Right cardiac atrium (tissue), 5 donors: ENCODE results near the gene SULT4A1. TPM values are rescaled to one million over a fixed set of nuclear protein-coding genes. Genes with fewer than 3 reads are reported as not detected.

Experiments
- ATAC-seq, 2 donors: fragments of 200-7000 bp; cut with Tn5 transposase; one replicate each; pipeline versions ENCODE4 v1.8.0 to v1.9.1; 2020; ENCODE audit warnings: moderate library complexity in 2 of 2, mild to moderate bottlenecking in 1 of 2
- DNase-seq, 3 donors: peaks; one replicate each; pipeline ENCODE4 v3.0.0-alpha.2; 2020
- H3K27ac ChIP-seq: one replicate; pipeline ENCODE4 v1.5.1; 2013; ENCODE audit warnings: mild to moderate bottlenecking, low read length, control low read depth, moderate library complexity
- H3K27me3 ChIP-seq: one replicate; pipeline ENCODE4 v1.6.1; 2013; ENCODE audit not compliant: control insufficient read depth, insufficient read depth
- H3K4me1 ChIP-seq: one replicate; pipeline ENCODE4 v1.6.1; 2013; ENCODE audit warnings: low read length; ENCODE audit not compliant: control insufficient read depth, insufficient read depth
- H3K4me3 ChIP-seq: one replicate; pipeline ENCODE4 v1.5.1; 2013; ENCODE audit warnings: low read length, control low read depth
- H3K9me3 ChIP-seq: one replicate; pipeline ENCODE4 v1.6.1; 2013; ENCODE audit warnings: low read length; ENCODE audit not compliant: control insufficient read depth
- WGBS: extraction: QIAGEN DNeasy Blood & Tissue Kit; methylation state at CpG from one replicate; pipeline ENCODE4 v1.1.7; 2013; 5-methylcytosine and 5-hydroxymethylcytosine counted together
- intact Hi-C, 4 donors: fragments of 100-400 bp; cut with DNase I; formaldehyde crosslinking; loops; one replicate each; pipeline versions ENCODE4 v1.11.0 to v1.14.0; 2022 to 2023
- polyA plus RNA-seq: library from polyadenylated mRNA; stranded (reverse); fragments of 200-250 nt; gene quantifications from one replicate; pipeline ENCODE4 v1.2.3, GENCODE V29; 2013
- total RNA-seq, 4 donors: library from RNA; stranded (reverse); fragmentation: NEBNext Ultra II Directional; extraction: Animal tissue kit (Norgen Biotek cat#: 25700); gene quantifications; one replicate each; pipeline ENCODE4 v1.2.1, GENCODE V29; 2021
- donor health status: healthy with polysubstance abuse.
- donor health status: DM: no; HTN: yes; CAD: no.
- donor health status: DM: no; HTN: no; CAD: no.
- donor health status: DM: no; HTN: yes; CAD: no; lungs with severe emphysema.
- donor health status: DM: yes; HTN: yes; CAD: no.

The SULT4A1 gene
- total and polyA plus RNA-seq, 5 donors, result 0.17 to 0.57 (median 0.31) TPM

DNA sequence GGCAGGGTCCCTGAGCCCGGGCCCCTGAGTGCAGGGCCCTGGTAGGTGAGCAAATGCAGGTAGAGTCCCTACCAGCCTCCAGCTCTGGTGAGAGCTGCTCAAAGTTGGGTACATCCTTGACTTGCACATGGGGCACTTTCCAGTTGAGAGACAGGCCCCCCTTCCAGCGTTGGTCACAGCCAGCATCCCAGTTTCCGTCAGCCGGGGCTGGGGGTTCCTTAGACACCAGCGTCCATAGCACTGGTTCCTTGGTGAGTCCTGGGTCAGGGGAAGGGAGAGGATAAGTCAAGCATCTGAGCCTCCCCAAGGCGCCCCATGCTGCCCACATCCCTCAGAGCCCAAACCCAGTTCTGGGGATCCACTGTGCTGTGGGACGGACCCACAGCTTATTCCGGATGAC lies 23.9 kb upstream of the SULT4A1 start:
- Histone ChIP-seq H3K4me3 (no peak overlapping the region), H3K9me3 (no peaks in the 10 kb centered on the region), H3K27me3 (no peaks in the 10 kb centered on the region), H3K27ac (no peak overlapping the region), H3K4me1 (no peaks in the 10 kb centered on the region)
- ATAC-seq (no peak), DNase-seq (no peak)
- intact Hi-C loops, result loop anchor here in 1 of 4 donors (5.0 kb wide), 1 partner anchor 499 kb away; no protein-coding TSS in a partner anchor
- WGBS, result 70% methylated on average over 8 of the region's 8 CpGs

DNA sequence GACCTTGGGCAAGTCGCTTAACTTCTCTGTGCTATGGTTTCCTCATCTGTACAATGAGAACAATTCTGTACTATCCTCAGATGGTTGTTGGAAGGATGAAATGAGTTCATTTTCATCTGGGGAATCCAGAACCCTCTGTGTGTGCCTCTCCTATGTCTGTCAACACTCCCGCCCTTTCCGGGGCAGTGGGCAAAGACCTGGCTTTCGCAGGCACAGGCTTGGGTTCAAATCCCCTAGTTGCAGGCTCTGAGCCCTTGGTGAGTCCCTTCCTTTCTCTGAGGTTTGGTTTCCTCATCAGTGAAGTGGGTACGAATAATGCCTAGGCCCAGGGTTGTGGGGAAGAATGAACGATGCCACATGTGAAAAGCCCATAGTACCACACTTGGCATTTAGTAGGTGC lies 23.5 kb upstream of the SULT4A1 start:
- intact Hi-C loops, result loop anchor here in 1 of 4 donors (5.0 kb wide), 1 partner anchor 498 kb away; no protein-coding TSS in a partner anchor
- Histone ChIP-seq H3K4me1 (no peaks in the 10 kb centered on the region), H3K9me3 (no peaks in the 10 kb centered on the region), H3K4me3 (no peak overlapping the region), H3K27me3 (no peaks in the 10 kb centered on the region), H3K27ac (no peak overlapping the region)
- WGBS, result 90% methylated on average over 6 of the region's 6 CpGs
- DNase-seq (no peak), ATAC-seq (no peak)

DNA sequence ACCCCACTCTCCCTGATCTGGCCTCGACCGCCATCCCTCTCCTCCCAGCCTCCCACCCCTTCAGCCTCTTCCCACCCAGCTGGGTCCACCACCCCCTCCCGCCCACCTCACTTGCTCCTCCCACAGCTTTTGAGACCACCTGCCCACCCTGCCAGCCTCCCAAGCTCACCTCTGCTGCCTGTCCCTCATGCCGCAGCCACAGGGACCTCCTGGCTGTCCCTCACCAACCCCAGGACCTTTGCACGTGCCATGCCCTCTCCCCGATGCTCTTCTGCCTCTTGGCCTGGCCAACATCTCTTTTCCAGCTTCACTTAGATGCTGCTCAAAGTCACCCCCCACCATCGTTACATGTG lies 23.0 kb upstream of the SULT4A1 start:
- Histone ChIP-seq H3K4me1 (no peaks in the 10 kb centered on the region), H3K9me3 (no peaks in the 10 kb centered on the region), H3K4me3 (no peak overlapping the region), H3K27me3 (no peaks in the 10 kb centered on the region), H3K27ac (no peak overlapping the region)
- DNase-seq (no peak), ATAC-seq (no peak)
- intact Hi-C loops, result loop anchor here in 1 of 4 donors (5.0 kb wide), 1 partner anchor 498 kb away; no protein-coding TSS in a partner anchor
- WGBS, result 73% methylated on average over 7 of the region's 7 CpGs

- peak in 1 of 2 donors; percentile 18 for ATAC-seq
- Histone ChIP-seq H3K27ac (no peak overlapping the region), H3K27me3 (no peaks in the 10 kb centered on the region), H3K4me1 (no peaks in the 10 kb centered on the region), H3K9me3 (no peaks in the 10 kb centered on the region), H3K4me3 (no peak overlapping the region)
- intact Hi-C loops, result loop anchor here in 1 of 4 donors (5.0 kb wide), 1 partner anchor 497 kb away; no protein-coding TSS in a partner anchor
- DNase-seq, result peak; percentile 71 to 90 (median 80)
- 24% methylated on average over 18 of the region's 18 CpGs for WGBS
Measured at GRCh38 chr22:43884600-43885318, 22.4 kb upstream of the SULT4A1 start.

DNA sequence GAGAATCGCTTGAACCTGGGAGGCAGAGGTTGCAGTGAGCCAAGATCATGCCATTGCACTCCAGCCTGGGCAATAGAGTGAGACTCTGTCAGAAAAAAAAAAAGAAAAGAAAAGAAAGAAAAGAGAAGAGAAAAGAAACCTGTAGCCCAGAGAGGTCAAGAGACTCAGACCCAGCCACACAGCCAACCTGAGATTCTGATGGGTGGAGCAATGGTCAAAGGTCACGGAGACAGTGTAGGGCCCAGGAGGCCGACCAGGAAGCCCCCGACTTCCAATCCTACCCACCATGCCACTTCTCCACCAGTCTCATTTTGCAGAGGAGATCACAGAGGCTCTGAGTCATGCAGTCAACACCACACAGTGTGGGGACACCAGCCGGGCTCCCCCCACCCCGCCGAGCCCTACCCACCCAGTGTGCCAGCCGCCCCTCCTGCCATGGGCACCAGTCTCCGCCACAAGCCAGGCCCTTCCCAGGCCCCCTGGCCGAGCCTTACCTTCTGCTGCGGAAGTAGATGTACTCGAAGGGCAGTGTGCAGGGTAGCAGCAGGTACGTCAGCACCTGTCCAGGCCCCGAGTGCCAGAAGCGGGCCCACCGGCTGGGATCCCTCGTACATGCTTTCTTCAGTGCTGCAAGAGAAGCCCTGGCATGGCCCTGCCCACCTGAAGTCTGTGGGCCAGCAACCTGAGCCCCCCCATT lies 21.6 kb upstream of the SULT4A1 start:
- no peak overlapping the region for H3K4me3 ChIP-seq
- no peak overlapping the region for H3K27ac ChIP-seq
- DNase-seq (no peak), ATAC-seq (no peak)
- no peaks in the 10 kb centered on the region for H3K9me3 ChIP-seq
- intact Hi-C loops, result no loop called here
- H3K27me3 ChIP-seq, result no peaks in the 10 kb centered on the region
- no peaks in the 10 kb centered on the region for H3K4me1 ChIP-seq
- 82% methylated on average over 17 of the region's 17 CpGs for WGBS

DNA sequence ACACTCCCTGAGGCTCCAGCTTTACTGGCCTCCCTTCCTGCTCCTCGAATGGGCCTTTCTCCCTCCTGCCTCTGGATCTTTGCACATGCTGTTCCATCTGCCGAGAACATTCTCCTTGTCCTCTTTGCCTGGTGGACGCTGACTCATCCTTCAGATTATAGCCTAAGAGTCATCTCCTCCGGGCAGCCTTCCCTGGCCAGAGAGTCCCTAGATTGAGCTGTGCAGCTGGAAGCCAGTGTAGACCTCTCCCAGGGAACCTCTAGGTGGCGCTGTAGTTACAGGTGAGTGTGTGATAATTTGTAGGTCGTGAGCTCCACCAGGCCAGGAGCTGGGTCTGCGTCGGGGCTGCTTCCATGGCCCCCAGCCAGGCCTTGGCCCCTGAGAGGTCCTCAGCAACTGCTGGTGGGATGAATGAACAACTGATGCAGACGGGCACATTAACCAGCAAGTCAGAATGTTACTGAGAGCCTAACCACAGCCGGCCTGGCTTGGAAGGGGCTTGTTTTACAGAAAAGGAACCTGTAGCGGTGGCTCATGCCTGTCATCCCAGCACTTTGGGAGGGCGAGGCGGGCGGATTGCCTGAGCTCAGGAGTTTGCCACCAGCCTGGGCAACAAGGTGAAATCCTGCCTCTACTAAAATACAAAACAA lies 20.8 kb upstream of the SULT4A1 start:
- Histone ChIP-seq H3K27me3 (no peaks in the 10 kb centered on the region), H3K27ac (no peak overlapping the region), H3K4me1 (no peaks in the 10 kb centered on the region), H3K9me3 (no peaks in the 10 kb centered on the region), H3K4me3 (no peak overlapping the region)
- DNase-seq (no peak), ATAC-seq (no peak)
- intact Hi-C loops, result no loop called here
- 37% methylated on average over 14 of the region's 14 CpGs for WGBS

DNA sequence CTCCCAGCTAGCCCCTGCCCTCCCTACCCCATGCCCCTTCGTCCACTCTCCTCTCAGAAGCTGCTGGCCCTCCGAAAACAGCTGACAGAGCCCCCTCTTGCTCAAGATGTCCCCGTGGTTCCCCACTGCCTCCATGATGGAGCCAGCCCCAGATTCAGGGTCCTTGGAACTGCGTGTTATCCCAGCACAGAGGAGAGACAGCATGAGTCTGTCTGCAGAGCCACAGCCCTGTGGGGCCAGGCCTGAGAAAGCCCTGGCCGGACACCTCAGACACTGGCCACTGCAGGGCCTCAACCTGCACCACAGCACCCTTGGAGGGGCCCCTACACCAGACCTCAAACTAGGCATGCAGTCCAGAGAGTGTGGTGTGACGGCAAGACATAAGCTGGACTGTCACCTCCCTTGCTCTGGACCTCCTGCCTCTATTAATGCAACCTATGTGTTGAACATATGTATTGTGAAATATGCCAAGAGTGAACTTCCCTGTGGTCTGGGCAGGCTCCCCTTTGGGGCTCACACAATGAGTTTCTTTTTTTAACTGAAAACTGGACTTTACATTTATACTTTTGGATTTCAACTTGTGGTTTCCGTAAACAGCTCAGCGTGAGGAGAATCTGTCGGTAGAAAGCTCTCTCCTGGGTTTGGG lies 19.9 kb upstream of the SULT4A1 start:
- ATAC-seq (no peak), DNase-seq (no peak)
- no peak overlapping the region for H3K27ac ChIP-seq
- no peak overlapping the region for H3K4me3 ChIP-seq
- H3K4me1 ChIP-seq, result no peaks in the 10 kb centered on the region
- 79% methylated on average over 9 of the region's 9 CpGs for WGBS
- intact Hi-C loops, result no loop called here
- no peaks in the 10 kb centered on the region for H3K27me3 ChIP-seq
- no peaks in the 10 kb centered on the region for H3K9me3 ChIP-seq

- no peak for ATAC-seq
- no peak overlapping the region for H3K27ac ChIP-seq
- no peaks in the 10 kb centered on the region for H3K4me1 ChIP-seq
- no peaks in the 10 kb centered on the region for H3K27me3 ChIP-seq
- H3K9me3 ChIP-seq, result no peaks in the 10 kb centered on the region
- WGBS, result 83% methylated on average over 19 of the region's 19 CpGs
- intact Hi-C loops, result no loop called here
- no peak for DNase-seq
- no peak overlapping the region for H3K4me3 ChIP-seq
Measured at GRCh38 chr22:43881091-43882061, 19.1 kb upstream of the SULT4A1 start.

DNA sequence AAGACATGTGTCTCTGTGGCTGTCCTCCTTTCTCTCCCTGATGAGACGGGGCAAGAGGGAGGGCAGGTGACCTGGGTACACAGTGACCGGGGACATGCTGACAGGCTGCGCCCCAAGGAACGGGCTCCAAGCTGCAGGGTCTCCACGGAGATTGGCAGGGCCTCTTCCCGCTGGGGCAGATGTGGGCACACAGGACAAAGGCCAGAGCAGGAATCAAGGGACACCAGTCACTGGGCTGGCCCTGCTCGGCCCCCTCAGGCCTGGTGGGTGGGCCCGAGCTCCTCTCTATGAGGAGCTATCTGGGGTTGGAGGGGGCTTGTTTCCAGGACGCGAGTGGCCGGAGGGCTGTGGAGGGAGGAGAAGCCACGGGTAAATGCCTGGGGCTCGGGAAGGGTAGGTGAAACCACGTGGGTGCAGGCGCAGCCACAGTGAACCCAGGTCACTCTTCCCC lies 18.3 kb upstream of the SULT4A1 start:
- ATAC-seq, result no peak
- Histone ChIP-seq H3K4me1 (no peaks in the 10 kb centered on the region), H3K27ac (no peak overlapping the region), H3K4me3 (no peak overlapping the region), H3K27me3 (no peaks in the 10 kb centered on the region), H3K9me3 (no peaks in the 10 kb centered on the region)
- no peak for DNase-seq
- 80% methylated on average over 15 of the region's 15 CpGs for WGBS
- intact Hi-C loops, result no loop called here

GRCh38 chr22:43879901-43880540 lies 17.7 kb upstream of the SULT4A1 start:
- intact Hi-C loops, result no loop called here
- no peak for ATAC-seq
- no peaks in the 10 kb centered on the region for H3K9me3 ChIP-seq
- no peak overlapping the region for H3K4me3 ChIP-seq
- H3K4me1 ChIP-seq, result no peaks in the 10 kb centered on the region
- H3K27ac ChIP-seq, result no peak overlapping the region
- no peak for DNase-seq
- WGBS, result 81% methylated on average over 14 of the region's 14 CpGs
- H3K27me3 ChIP-seq, result no peaks in the 10 kb centered on the region
